ENCODE data around the gene PROSER2.

PROSER2 gene

DNA sequence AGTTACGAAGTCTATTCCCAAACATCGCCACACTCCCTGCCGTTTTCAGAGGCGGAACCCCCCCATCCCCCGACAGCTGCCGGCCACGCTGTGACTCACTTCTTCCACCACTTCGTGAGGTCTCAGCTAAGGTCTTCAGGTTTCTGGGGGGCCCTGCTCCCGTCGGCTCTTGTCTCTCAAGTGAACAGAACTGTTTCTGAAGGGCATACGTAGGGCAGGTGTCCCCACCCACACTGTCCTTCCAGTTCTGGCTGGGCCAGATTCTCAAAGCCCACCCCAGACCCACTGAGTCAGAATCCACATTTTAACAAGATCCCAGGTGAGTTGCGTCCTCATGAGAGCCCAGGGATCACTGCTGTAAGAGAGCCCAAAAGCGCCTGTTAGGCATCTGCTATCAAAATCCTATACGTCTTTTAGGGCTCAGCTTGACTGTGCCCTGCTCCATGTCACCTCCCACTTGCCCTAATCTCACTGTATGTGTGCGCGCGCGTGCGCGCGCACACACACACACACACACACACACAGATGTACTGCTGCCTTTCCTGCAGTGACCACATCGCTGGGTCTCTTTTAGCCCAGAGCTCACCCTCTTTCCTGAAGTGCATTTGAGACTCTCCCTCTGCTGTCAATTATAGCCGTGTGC, 78.8 kb downstream of the PROSER2 start:
- DNase-seq (ENCODE audit: extremely low read depth in 1 of 2, low read depth in 1 of 2): no peak

- DNase-seq (ENCODE audit: extremely low read depth in 1 of 2, low read depth in 1 of 2): no peak
These were observed 79.5 kb downstream of the PROSER2 start for GRCh38 chr10:11902646-11903045.

DNA sequence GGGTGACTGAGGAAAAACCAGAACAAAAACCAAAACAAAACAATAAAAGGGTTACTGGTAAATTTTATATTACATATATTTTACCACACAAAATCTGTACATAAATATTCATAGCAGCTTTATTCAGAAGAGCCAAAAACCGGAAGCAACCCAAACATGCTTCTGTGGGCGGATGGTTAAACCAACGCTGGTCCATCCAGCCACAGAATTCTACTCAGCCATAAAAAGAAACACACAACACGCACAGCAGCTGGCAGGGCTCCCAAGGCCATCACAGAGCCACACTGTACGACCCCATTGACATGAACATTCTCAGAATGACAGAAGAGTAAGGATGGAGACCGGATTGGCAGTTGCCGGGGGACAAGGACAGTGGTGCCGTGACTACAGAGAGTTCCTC, 83.6 kb downstream of the PROSER2 start:
- no peak for DNase-seq (ENCODE audit: extremely low read depth in 1 of 2, low read depth in 1 of 2)

DNA sequence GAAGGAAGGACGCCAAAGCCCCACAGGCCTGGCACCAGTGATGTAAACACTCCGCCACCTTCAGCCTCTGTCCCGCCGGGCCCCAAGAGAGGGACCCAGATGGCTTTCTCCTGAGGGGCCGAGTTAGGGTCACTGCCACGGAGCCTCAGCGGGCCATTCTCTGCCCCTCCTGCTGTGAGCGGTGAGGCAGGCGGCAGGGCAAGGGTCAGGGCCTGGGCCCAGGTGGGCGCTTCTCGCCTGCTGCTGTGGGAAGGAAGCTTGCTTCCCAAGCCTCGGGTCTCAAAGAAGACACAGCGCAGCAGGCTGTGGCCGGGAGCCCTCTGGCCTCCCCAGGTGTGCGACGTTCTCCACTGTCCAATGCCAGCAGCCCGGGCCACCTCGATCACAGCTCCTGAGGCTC, 84.8 kb downstream of the PROSER2 start:
- no peak for DNase-seq (ENCODE audit: extremely low read depth in 1 of 2, low read depth in 1 of 2)

GRCh38 chr10:11908536-11908935, 85.4 kb downstream of the PROSER2 start:
- no peak for DNase-seq (ENCODE audit: extremely low read depth in 1 of 2, low read depth in 1 of 2)

- DNase-seq (ENCODE audit: extremely low read depth in 1 of 2, low read depth in 1 of 2): no peak
These were observed 85.8 kb downstream of the PROSER2 start for GRCh38 chr10:11908991-11909390.

DNA sequence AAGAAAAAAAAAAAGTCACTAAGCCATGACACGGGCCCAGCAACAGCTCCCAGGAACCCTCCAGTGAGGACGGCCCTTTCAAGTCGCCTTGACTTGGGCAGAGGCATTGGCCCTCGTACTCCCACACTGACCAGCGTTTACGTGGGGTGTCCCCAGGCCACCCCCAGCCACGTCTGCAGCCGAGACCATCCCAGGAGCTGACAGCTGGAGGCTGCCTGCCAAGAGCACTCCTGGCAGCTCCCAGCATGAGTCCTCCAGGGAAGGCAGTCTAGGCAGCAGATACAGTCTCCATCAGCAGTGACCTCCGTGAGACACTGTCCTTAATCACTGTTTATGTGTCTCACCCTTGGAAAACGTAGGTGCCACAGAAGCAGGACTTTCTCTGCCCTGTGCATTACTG, 86.5 kb downstream of the PROSER2 start:
- DNase-seq (ENCODE audit: extremely low read depth in 1 of 2, low read depth in 1 of 2): no peak

- DNase-seq (ENCODE audit: extremely low read depth in 1 of 2, low read depth in 1 of 2): no peak
These were observed 86.9 kb downstream of the PROSER2 start for GRCh38 chr10:11910102-11910501.

DNA sequence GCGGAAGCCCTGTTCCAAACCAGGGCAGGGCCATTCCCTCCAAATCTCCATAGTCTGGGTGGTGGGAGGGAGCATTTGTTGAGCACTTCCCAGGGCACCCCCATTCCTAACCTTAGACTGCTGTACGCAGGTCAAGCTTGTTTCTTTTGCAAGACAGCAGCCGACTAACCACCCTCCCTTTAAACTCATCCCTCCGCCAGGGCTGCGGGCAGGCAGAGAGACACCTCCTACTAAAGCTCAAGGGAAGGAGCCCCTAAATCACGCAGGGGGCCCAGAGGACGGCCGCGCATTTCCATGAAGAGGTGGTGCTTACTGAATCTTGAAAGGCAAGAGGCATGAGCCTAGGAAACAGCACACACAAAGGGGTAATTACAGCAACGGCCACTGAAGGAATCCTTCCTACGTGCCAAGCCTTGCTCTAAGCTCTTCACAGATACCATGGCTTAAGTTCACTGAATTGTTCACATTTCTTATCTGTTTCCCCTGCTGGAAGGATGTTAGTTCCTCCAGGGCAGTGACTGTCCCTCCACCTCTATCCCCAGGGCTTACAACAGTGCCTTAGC, 90.0 kb downstream of the PROSER2 start:
- DNase-seq (ENCODE audit: extremely low read depth in 1 of 2, low read depth in 1 of 2): no peak

DNA sequence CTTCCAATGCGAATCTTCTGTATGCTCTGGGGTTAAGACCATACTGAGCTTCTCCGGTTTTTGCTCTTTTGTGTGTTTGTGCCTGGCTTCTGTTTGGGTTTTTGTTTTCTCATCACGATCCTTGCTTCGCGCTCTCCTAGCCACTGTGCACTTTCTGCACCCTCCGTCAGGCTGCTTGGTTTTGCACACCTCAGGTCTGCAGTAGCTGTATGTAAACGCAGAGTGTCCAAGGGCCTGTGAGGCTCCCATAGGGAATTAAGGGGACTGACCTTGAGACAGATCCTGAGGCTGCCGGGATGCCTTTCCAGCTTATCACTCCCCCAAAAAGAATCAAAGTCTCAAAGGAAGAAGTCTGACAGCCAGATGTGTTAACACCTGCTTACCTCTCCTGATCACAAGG, 95.2 kb downstream of the PROSER2 start:
- no peak for DNase-seq (ENCODE audit: extremely low read depth in 1 of 2, low read depth in 1 of 2)

GRCh38 chr10:11919271-11919670, 96.1 kb downstream of the PROSER2 start:
- DNase-seq (ENCODE audit: extremely low read depth in 1 of 2, low read depth in 1 of 2): no peak

Data from activated CD8-positive, alpha-beta memory T cell treated with anti-CD3 and anti-CD28 coated beads for 1 hour (primary cell).